Breast epithelium (tissue), 3 donors: ENCODE data around the gene TOB2.

ENCODE experiments used
- CTCF ChIP-seq, 3 donors: fragments of 450-650 bp; IDR thresholded peaks; one replicate each; pipeline ENCODE4 v1.5.1; 2016 to 2017; ENCODE audit warnings: antibody characterized with exemption in 3 of 3, mild to moderate bottlenecking in 3 of 3, moderate library complexity in 3 of 3
- POLR2A ChIP-seq: fragments of 450-650 bp; IDR thresholded peaks from one replicate; pipeline ENCODE4 v1.6.1; 2016; ENCODE audit warnings: antibody characterized with exemption, mild to moderate bottlenecking, moderate library complexity
- POLR2AphosphoS5 ChIP-seq, 3 donors: sonication (generic); formaldehyde crosslinking; IDR thresholded peaks; one replicate each; pipeline ENCODE4 v1.6.1; 2017; ENCODE audit warnings: antibody characterized with exemption in 3 of 3

- TF ChIP-seq POLR2A = no peak
- no peak for TF ChIP-seq CTCF (IDR thresholded peaks at IDR 0.05)
- TF ChIP-seq POLR2AphosphoS5 (IDR thresholded peaks at IDR 0.05) = no peak
Measured at GRCh38 chr22:41469218-41469851, 22.7 kb upstream of the TOB2 start.
